Ovary (tissue), 1 donor: ENCODE data around the gene ODAD4.

Experiments used
- EP300 ChIP-seq: sonication (generic); formaldehyde crosslinking; IDR thresholded peaks from one replicate; pipeline ENCODE4 v1.6.1; 2017; ENCODE audit warnings: antibody characterized with exemption
- POLR2A ChIP-seq: fragments of 450-650 bp; IDR thresholded peaks from one replicate; pipeline ENCODE4 v1.6.1; 2017; ENCODE audit warnings: antibody characterized with exemption, mild to moderate bottlenecking, moderate library complexity

DNA sequence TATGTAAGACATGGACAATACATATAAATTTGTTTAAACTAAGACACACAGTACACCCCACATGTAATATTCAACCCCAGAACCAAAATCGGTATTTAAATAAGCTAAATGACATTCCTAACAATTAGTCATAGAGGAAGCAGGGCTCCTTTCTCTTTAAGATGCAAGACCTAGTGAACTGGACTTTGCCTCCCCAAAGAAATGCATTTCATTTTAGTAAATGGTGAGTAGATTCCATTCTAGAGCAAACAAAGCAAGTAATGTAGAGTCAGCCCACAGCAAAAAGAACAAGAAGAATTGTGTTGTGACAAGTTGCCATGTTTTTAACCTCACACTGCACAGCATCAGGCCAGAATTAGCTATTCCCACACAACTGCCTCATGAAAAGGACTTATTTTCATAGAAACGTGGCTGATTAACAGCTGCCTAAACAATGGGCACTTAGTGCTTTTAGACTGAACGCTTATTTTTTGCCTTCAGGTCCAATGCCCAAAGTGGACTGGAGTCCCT is 72.4 kb downstream of the ODAD4 start:
- TF ChIP-seq EP300 (no peak), POLR2A (no peak)
